K562 (cell line): ENCODE measurements around the gene PLCB1. TPM values are rescaled to one million over a fixed set of nuclear protein-coding genes. Genes with fewer than 3 reads are reported as not detected.

Source experiments
- CHD7 ChIP-seq: fragments of 200-600 bp; sonication (generic); IDR thresholded peaks from one replicate; pipeline ENCODE4 v1.6.1; 2012; ENCODE audit warnings: mild to moderate bottlenecking, low read depth, low read length, inconsistent platforms
- L3MBTL2 ChIP-seq: fragments of 450-650 bp; IDR thresholded peaks from 2 replicates; pipeline ENCODE4 v1.6.1; 2016; ENCODE audit warnings: mild to moderate bottlenecking, moderate library complexity
- polyA plus RNA-seq, 8 experiments: library from polyadenylated mRNA; depleted of rRNA in 4 of 8; stranded (reverse) in 5 of 8; unstranded in 3 of 8; fragments of >200 nt; fragmentation: Nextera tagmentation in 2 of 8; fragmentation: Illumina TruSeq in 1 of 8; extraction: Ambion mirVana in 2 of 8; extraction: Trizol in 1 of 8; gene quantifications; 2 replicates each; pipeline versions ENCODE4 v1.2.1 to v1.2.3, GENCODE V29; 2011 to 2014; ENCODE audit warnings: inconsistent platforms in 1 of 8, missing spikeins in 1 of 8
- total RNA-seq, 7 experiments: library from RNA; depleted of rRNA in 6 of 7; stranded (reverse); fragments of >200 nt in 6 of 7; fragmentation: Illumina TruSeq in 2 of 7; extraction: Trizol in 2 of 7; gene quantifications; 2 replicates each; pipeline versions ENCODE4 v1.2.1 to v1.2.3, GENCODE V29; 2011 to 2021; ENCODE audit warnings: low replicate concordance in 1 of 7

Gene PLCB1
- total and polyA plus RNA-seq, 9 of the 15 experiments (the other 6 are each of a cell fraction or from before 2014, with no cell fraction given): 0.34 to 3.1 (median 1.3) TPM

- TF ChIP-seq CHD7 (no peak), L3MBTL2 (no peak)
These were observed 73.9 kb downstream of the PLCB1 start (continued) for GRCh38 chr20:8205996-8206395.
